HEK293T (cell line): Measurements from ENCODE around the gene LILRA1.

Experiments used
- CTCF ChIA-PET: fragments of 350-600 bp; formaldehyde crosslinking; extraction: SDS; loops from one replicate; lab custom pipeline; 2021; ENCODE audit warnings: antibody characterized with exemption, inconsistent platforms; lab: Yijun Ruan, JAX
- POLR2A ChIA-PET: fragments of 350-600 bp; formaldehyde crosslinking; extraction: SDS; loops from one replicate; lab custom pipeline; 2020; ENCODE audit warnings: antibody characterized with exemption, inconsistent platforms; lab: Yijun Ruan, JAX
- DNase-seq: peaks from one replicate; pipeline ENCODE4 v3.0.0; 2012; ENCODE audit warnings: mixed read lengths; ENCODE audit errors: extremely low spot score
- ARNT ChIP-seq: fragments of 450-650 bp; IDR thresholded peaks from 2 replicates; pipeline ENCODE4 v1.6.1; 2017; ENCODE audit warnings: mild to moderate bottlenecking
- BHLHE40 ChIP-seq: fragments of 450-650 bp; IDR thresholded peaks from 2 replicates; pipeline ENCODE4 v1.6.1; 2016; ENCODE audit warnings: mild to moderate bottlenecking, moderate library complexity, borderline replicate concordance
- ELF4 ChIP-seq: fragments of 450-650 bp; IDR thresholded peaks from 2 replicates; pipeline ENCODE4 v1.6.1; 2017; ENCODE audit warnings: antibody characterized with exemption
- FOXM1 ChIP-seq: fragments of 450-650 bp; IDR thresholded peaks from 2 replicates; pipeline ENCODE4 v1.6.1; 2017; ENCODE audit warnings: mild to moderate bottlenecking, borderline replicate concordance
- LEF1 ChIP-seq: fragments of 450-650 bp; IDR thresholded peaks from 2 replicates; pipeline ENCODE4 v1.6.1; 2017; ENCODE audit warnings: mild to moderate bottlenecking, borderline replicate concordance

The LILRA1 gene

GRCh38 chr19:54650108-54650655 lies 56.8 kb downstream of the LILRA1 start:
- no peak for TF ChIP-seq ARNT
- TF ChIP-seq FOXM1: no peak
- TF ChIP-seq ELF4: no peak
- no peak for TF ChIP-seq LEF1
- no peak for TF ChIP-seq BHLHE40
- ChIA-PET POLR2A (no interaction called here), CTCF (no interaction called here)
- no peak for DNase-seq
